Natural killer cell (primary cell): ENCODE results near the gene SOCS4. TPM values are rescaled to one million over a fixed set of nuclear protein-coding genes. Genes with fewer than 3 reads are reported as not detected.
A peak's percentile ranks its signal among the peaks of the same experiment; 100 is the strongest.

Source experiments
- ATAC-seq, 3 donors: fragments of 150-1000 bp in 2 of 3; fragments of 200-7000 bp in 1 of 3; cut with Tn5 transposase; 1 replicate in 1 of 3; 2 replicates in 2 of 3; pipeline ENCODE4 v1.10.0; 2021; ENCODE audit warnings: mild to moderate bottlenecking in 2 of 3, moderate library complexity in 2 of 3
- DNase-seq, 2 donors: peaks; one replicate each; pipeline versions ENCODE4 v3.0.0 to v3.0.0-alpha.2; 2013 to 2021; ENCODE audit warnings: mixed read lengths in 1 of 2
- H3K27ac ChIP-seq: one replicate; pipeline ENCODE4 v1.5.1; 2013; ENCODE audit warnings: mild to moderate bottlenecking, low read length
- H3K27me3 ChIP-seq: one replicate; pipeline ENCODE4 v1.6.1; 2013; ENCODE audit warnings: low read length; ENCODE audit not compliant: control insufficient read depth, insufficient read depth
- H3K36me3 ChIP-seq: one replicate; pipeline ENCODE4 v1.6.1; 2013; ENCODE audit warnings: low read length; ENCODE audit not compliant: control insufficient read depth, insufficient read depth
- H3K4me1 ChIP-seq: one replicate; pipeline ENCODE4 v1.6.1; 2013; ENCODE audit warnings: low read length; ENCODE audit not compliant: control insufficient read depth, insufficient read depth
- H3K4me3 ChIP-seq: one replicate; pipeline ENCODE4 v1.5.1; 2013; ENCODE audit warnings: low read length
- H3K9me3 ChIP-seq: one replicate; pipeline ENCODE4 v1.6.1; 2013; ENCODE audit warnings: low read length; ENCODE audit not compliant: control insufficient read depth, insufficient read depth
- H3K27ac Mint-ChIP-seq, 2 donors: one replicate each; pipeline ENCODE4 v1.8.0; 2022; ENCODE audit warnings: mild to moderate bottlenecking in 2 of 2, mixed read lengths in 2 of 2, moderate library complexity in 1 of 2
- H3K27me3 Mint-ChIP-seq, 2 donors: one replicate each; pipeline ENCODE4 v1.8.0; 2022; ENCODE audit warnings: low read depth in 2 of 2, mixed read lengths in 2 of 2
- H3K36me3 Mint-ChIP-seq: one replicate; pipeline ENCODE4 v1.8.0; 2022; ENCODE audit warnings: mixed read lengths
- H3K4me1 Mint-ChIP-seq, 2 donors: one replicate each; pipeline ENCODE4 v1.8.0; 2022; ENCODE audit warnings: mixed read lengths in 2 of 2
- H3K4me3 Mint-ChIP-seq: one replicate; pipeline ENCODE4 v1.8.0; 2022; ENCODE audit warnings: mild to moderate bottlenecking, moderate library complexity, mixed read lengths
- H3K9me3 Mint-ChIP-seq, 2 donors: one replicate each; pipeline ENCODE4 v1.8.0; 2022; ENCODE audit warnings: mixed read lengths in 2 of 2
- CTCF ChIP-seq: fragments of 200-600 bp; IDR thresholded peaks from one replicate; pipeline ENCODE4 v1.8.0; 2022; ENCODE audit warnings: antibody characterized with exemption
- WGBS: methylation state at CpG from one replicate; pipeline ENCODE4 v1.1.7; 2013; ENCODE audit warnings: missing lambda C conversion rate; ENCODE audit not compliant: insufficient coverage; 5-methylcytosine and 5-hydroxymethylcytosine counted together
- intact Hi-C: fragments of 100-400 bp; cut with micrococcal nuclease; formaldehyde crosslinking; loops from one replicate; pipeline ENCODE4 v1.14.2; 2022
- total RNA-seq, 4 donors: library from RNA; stranded (reverse); fragments of 120-200 nt in 1 of 4; gene quantifications; one replicate each; pipeline versions ENCODE4 v1.2.3 to v1.2.4, GENCODE V29; 2013 to 2022

Gene SOCS4
- total RNA-seq, 3 donors from 2014 or later (not counting 1 experiment from before 2014, with no cell fraction given), result 17.6 to 21.9 (median 21.9) TPM

- intact Hi-C loops, result loop anchor here (5.0 to 10.0 kb wide), 2 partner anchors 221 to 528 kb away; partner anchors contain the start of genes FBXO34 and KTN1
- H3K36me3 Mint-ChIP-seq, result no peaks in the 10 kb centered on the region
- peaks cover 3% of the 10 kb centered on the region for H3K36me3 ChIP-seq
- no peak for TF ChIP-seq CTCF
- DNase-seq (no peak), ATAC-seq (no peak)
- no peaks in the 10 kb centered on the region for H3K27me3 Mint-ChIP-seq
- over 99% methylated on average over 11 of the region's 13 CpGs for WGBS
- peaks cover 15% of the 10 kb centered on the region for H3K4me1 ChIP-seq
- H3K9me3 ChIP-seq, result no peaks in the 10 kb centered on the region
- no peak overlapping the region for H3K4me3 ChIP-seq
- H3K4me3 Mint-ChIP-seq, result peak overlapping the region; percentile 92
- H3K9me3 Mint-ChIP-seq, result no peaks in the 10 kb centered on the region
- H3K27ac Mint-ChIP-seq, result peak overlapping the region; percentile 86 to 93
- H3K4me1 Mint-ChIP-seq, result peaks cover 44 to 47% of the 10 kb centered on the region in 2 donors
- no peak overlapping the region for H3K27ac ChIP-seq
- H3K27me3 ChIP-seq, result no peaks in the 10 kb centered on the region
Measured at GRCh38 chr14:55054098-55054497, 27.1 kb downstream of the SOCS4 start.

DNA sequence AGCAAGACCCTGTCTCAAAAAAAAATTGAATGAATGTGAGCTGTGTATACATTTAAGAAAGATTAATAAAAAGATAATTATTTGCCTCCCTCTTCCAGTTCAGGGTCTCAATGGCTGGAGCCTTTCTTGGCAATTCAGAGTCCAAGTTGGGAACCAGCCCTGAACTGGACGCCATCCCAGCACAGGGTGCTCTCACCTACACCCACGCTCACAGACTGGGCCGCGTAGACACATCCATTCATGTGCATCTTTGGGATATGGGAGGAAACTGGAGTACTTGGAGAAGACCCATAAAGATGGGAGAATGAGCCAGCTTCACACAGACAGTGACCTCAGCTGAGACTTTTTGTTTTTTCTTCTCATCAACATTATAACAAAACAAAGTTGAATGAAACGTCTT lies 30.9 kb downstream of the SOCS4 start:
- peaks cover 49 to 59% of the 10 kb centered on the region in 2 donors for H3K4me1 Mint-ChIP-seq

GRCh38 chr14:55059333-55059732 lies 32.3 kb downstream of the SOCS4 start:
- DNase-seq (no peak), ATAC-seq (no peak)
- 98% methylated on average over 5 of the region's 5 CpGs for WGBS
- Mint-ChIP-seq H3K36me3 (peaks cover 7% of the 10 kb centered on the region), H3K4me1 (peaks cover 41 to 51% of the 10 kb centered on the region in 2 donors), H3K27ac (peak overlapping the region; percentile 49 to 77), H3K9me3 (no peaks in the 10 kb centered on the region), H3K4me3 (no peak overlapping the region), H3K27me3 (no peaks in the 10 kb centered on the region)
- intact Hi-C loops, result loop anchor here (10.0 kb wide), 1 partner anchor 215 kb away; the partner anchor contains the start of gene FBXO34
- no peaks in the 10 kb centered on the region for H3K27me3 ChIP-seq
- H3K36me3 ChIP-seq, result peaks cover 29% of the 10 kb centered on the region
- H3K4me1 ChIP-seq, result no peaks in the 10 kb centered on the region
- TF ChIP-seq CTCF, result no peak
- no peak overlapping the region for H3K27ac ChIP-seq
- no peak overlapping the region for H3K4me3 ChIP-seq
- no peaks in the 10 kb centered on the region for H3K9me3 ChIP-seq

More for the DNA sequence above, 30.9 kb downstream of the SOCS4 start:
- Mint-ChIP-seq H3K4me3 (no peak overlapping the region), H3K27me3 (no peaks in the 10 kb centered on the region), H3K9me3 (no peaks in the 10 kb centered on the region), H3K36me3 (peaks cover under 1% of the 10 kb centered on the region), H3K27ac (peak overlapping the region in 1 of 2 donors; percentile 49)
- ATAC-seq (no peak), DNase-seq (no peak)
- TF ChIP-seq CTCF, result no peak
- 100% methylated on average over 5 of the region's 5 CpGs for WGBS
- H3K36me3 ChIP-seq, result peaks cover 18% of the 10 kb centered on the region
- no peak overlapping the region for H3K4me3 ChIP-seq
- no peaks in the 10 kb centered on the region for H3K9me3 ChIP-seq
- H3K27ac ChIP-seq, result no peak overlapping the region
- intact Hi-C loops, result loop anchor here (10.0 kb wide), 1 partner anchor 217 kb away; the partner anchor contains the start of gene FBXO34
- no peaks in the 10 kb centered on the region for H3K27me3 ChIP-seq
- H3K4me1 ChIP-seq, result peaks cover 3% of the 10 kb centered on the region
